ENCODE results near the gene TH. TPM values are rescaled to one million over a fixed set of nuclear protein-coding genes. Genes with fewer than 3 reads are reported as not detected.

TH gene
- total RNA-seq, 1 donor from 2014 or later = not detected

DNA sequence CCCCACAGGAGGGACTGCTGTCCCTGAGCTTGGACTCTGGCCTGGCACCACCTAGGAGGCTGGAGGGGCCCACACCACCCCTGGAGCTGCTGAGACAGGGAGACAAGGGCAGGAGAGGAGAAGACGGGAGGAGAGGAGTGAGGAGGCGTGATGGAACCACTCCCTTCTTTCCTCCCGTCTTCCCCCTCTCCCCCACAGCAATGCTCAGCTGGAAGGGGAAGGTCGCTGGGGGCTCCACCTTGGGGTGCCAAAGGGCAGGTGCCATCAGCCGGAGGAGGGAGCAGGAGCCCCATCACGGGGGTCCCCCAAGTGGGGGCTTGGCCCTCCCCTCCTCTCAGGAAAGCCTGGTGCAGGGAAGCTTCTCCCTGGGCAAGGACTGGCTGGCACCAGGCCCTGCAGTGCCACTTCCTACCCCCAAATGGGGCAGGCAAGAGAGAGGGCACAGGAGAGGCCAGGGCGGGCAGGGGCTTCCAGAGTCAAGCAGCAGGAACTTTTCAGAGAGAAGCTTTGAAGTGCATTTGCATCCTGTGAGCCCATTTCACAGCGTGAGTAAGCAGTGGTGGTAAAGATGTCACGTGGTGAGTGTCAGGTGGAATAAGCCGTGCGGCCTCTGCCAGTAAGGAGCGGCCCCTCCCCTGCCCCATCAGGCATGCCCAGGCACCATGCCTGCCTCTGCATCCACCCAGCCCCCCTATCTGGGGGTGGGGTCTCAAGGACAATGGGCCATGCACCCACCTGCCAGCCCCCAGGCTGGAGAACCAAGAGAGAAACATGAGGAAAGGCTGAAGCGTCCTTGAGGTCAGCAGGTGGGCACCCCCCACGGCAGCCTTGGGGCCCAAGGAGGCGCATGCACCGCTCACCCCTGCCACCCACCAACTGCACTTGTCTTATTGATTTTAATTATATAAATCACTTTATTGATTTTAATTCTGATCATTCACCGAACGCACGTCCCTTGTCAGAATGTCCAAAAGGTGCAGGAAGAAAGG lies 37.3 kb downstream of the TH start:
- Histone ChIP-seq H3K9me3 (no peaks in the 10 kb centered on the region), H3K36me3 (no peaks in the 10 kb centered on the region), H3K27ac (no peak overlapping the region), H3K27me3 (peaks cover 44% of the 10 kb centered on the region), H3K4me1 (peaks cover 7% of the 10 kb centered on the region), H3K4me3 (no peak overlapping the region)
- no peak for TF ChIP-seq CTCF (IDR thresholded peaks at IDR 0.05)
- DNase-seq (no peak), ATAC-seq (no peak)
- intact Hi-C loops (cut with DNase I) = no loop called here

GRCh38 chr11:2133241-2134021 lies 38.2 kb downstream of the TH start:
- intact Hi-C loops (cut with DNase I) = no loop called here
- H3K4me3 ChIP-seq = no peak overlapping the region
- TF ChIP-seq CTCF (IDR thresholded peaks at IDR 0.05) = no peak
- DNase-seq = no peak
- H3K27ac ChIP-seq = no peak overlapping the region
- no peaks in the 10 kb centered on the region for H3K9me3 ChIP-seq
- H3K36me3 ChIP-seq = no peaks in the 10 kb centered on the region
- peaks cover 44% of the 10 kb centered on the region for H3K27me3 ChIP-seq
- ATAC-seq = no peak
- peaks cover 7% of the 10 kb centered on the region for H3K4me1 ChIP-seq

GRCh38 chr11:2132874-2133240 lies 38.8 kb downstream of the TH start:
- H3K4me1 ChIP-seq = peaks cover 6% of the 10 kb centered on the region
- H3K9me3 ChIP-seq = no peaks in the 10 kb centered on the region
- ATAC-seq (no peak), DNase-seq (no peak)
- intact Hi-C loops (cut with DNase I) = no loop called here
- no peak overlapping the region for H3K27ac ChIP-seq
- peaks cover 44% of the 10 kb centered on the region for H3K27me3 ChIP-seq
- no peak overlapping the region for H3K4me3 ChIP-seq
- no peak for TF ChIP-seq CTCF (IDR thresholded peaks at IDR 0.05)
- no peaks in the 10 kb centered on the region for H3K36me3 ChIP-seq

GRCh38 chr11:2132246-2132645 lies 39.4 kb downstream of the TH start:
- intact Hi-C loops (cut with DNase I) = no loop called here
- Histone ChIP-seq H3K27ac (no peak overlapping the region), H3K9me3 (no peaks in the 10 kb centered on the region), H3K4me1 (peaks cover under 1% of the 10 kb centered on the region), H3K4me3 (no peak overlapping the region), H3K36me3 (no peaks in the 10 kb centered on the region), H3K27me3 (peaks cover 38% of the 10 kb centered on the region)
- TF ChIP-seq CTCF (IDR thresholded peaks at IDR 0.05) = no peak
- ATAC-seq (no peak), DNase-seq (no peak)

DNA sequence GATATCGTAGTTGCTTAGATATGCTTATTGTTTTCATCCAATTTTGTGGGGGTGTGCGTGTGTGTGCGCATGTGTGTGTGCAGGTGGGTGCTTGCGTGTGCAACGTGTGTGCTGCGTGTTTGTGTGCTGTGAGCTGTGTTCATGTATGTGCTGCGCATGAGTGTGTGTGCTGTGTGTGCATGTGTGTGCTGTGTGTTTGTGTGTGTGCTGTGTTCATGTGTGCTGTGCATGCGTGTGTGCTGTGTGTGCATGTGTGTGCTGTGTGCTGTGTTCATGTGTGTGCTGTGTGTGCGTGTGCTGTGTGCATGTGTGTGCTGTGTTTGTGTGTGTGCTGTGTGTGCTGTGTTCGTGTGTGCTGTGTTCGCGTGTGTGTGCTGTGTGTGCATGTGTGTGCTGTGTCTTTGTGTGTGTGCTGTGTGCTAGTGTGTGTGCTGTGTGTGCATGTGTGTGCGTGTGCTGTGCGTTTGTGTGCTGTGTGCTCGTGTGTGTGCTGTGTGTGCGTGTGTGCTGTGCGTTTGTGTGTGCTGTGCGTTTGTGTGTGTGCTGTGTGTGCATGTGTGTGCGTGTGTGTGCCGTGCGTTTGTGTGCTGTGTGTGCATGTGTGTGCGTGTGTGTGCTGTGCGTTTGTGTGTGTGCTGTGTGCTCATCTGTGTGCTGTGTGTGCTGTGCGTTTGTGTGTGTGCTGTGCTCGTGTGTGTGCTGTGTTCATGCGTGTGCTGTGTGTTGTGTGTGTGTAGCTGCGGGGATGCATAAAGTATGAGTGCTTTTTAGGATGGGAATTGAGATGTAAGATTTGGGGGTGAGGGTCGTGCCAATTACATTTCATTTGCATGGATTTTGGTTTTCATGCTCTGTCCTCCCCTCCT lies 40.0 kb downstream of the TH start:
- DNase-seq = no peak
- Histone ChIP-seq H3K27ac (no peak overlapping the region), H3K36me3 (no peaks in the 10 kb centered on the region), H3K4me3 (no peak overlapping the region), H3K4me1 (no peaks in the 10 kb centered on the region), H3K9me3 (no peaks in the 10 kb centered on the region), H3K27me3 (peaks cover 33% of the 10 kb centered on the region)
- intact Hi-C loops (cut with DNase I) = no loop called here
- TF ChIP-seq CTCF (IDR thresholded peaks at IDR 0.05) = no peak
- ATAC-seq = no peak

Data from upper lobe of right lung (tissue), 1 donor.